Measurements from ENCODE around the gene HSD11B1L.
"Not testable (repeated sequence)": the region's sequence is repeated elsewhere in the genome, so short reads cannot be mapped to it uniquely, and the experiment has no call there.

HSD11B1L gene

GRCh38 chr19:5697890-5698634 lies 17.2 kb downstream of the HSD11B1L start:
- no peak for DNase-seq (ENCODE audit: low read depth in 2 of 3, low spot score in 2 of 3)

- DNase-seq (ENCODE audit: low read depth in 2 of 3, low spot score in 2 of 3): no peak
These were observed 18.0 kb downstream of the HSD11B1L start for GRCh38 chr19:5698635-5699422.

GRCh38 chr19:5700455-5701092 lies 19.7 kb downstream of the HSD11B1L start:
- DNase-seq (ENCODE audit: low read depth in 2 of 3, low spot score in 2 of 3): no peak

GRCh38 chr19:5702053-5702410 lies 21.2 kb downstream of the HSD11B1L start:
- DNase-seq (ENCODE audit: low read depth in 2 of 3, low spot score in 2 of 3): not testable (repeated sequence)

- DNase-seq (ENCODE audit: low read depth in 2 of 3, low spot score in 2 of 3): no peak
These were observed 23.3 kb downstream of the HSD11B1L start for GRCh38 chr19:5703819-5704818.

- DNase-seq (ENCODE audit: low read depth in 2 of 3, low spot score in 2 of 3): no peak
These were observed 24.7 kb downstream of the HSD11B1L start for GRCh38 chr19:5705552-5705951.

- no peak for DNase-seq (ENCODE audit: low read depth in 2 of 3, low spot score in 2 of 3)
These were observed 26.2 kb downstream of the HSD11B1L start for GRCh38 chr19:5706876-5707573.

GRCh38 chr19:5707576-5708575 lies 27.0 kb downstream of the HSD11B1L start:
- DNase-seq (ENCODE audit: low read depth in 2 of 3, low spot score in 2 of 3): no peak

GRCh38 chr19:5711025-5711424 lies 30.2 kb downstream of the HSD11B1L start:
- no peak for DNase-seq (ENCODE audit: low read depth in 2 of 3, low spot score in 2 of 3)

- no peak for DNase-seq (ENCODE audit: low read depth in 2 of 3, low spot score in 2 of 3)
These were observed 30.9 kb downstream of the HSD11B1L start for GRCh38 chr19:5711713-5712161.

GRCh38 chr19:5713228-5713627 lies 32.4 kb downstream of the HSD11B1L start:
- no peak for DNase-seq (ENCODE audit: low read depth in 2 of 3, low spot score in 2 of 3)

- no peak for DNase-seq (ENCODE audit: low read depth in 2 of 3, low spot score in 2 of 3)
These were observed 34.0 kb downstream of the HSD11B1L start for GRCh38 chr19:5714816-5715215.

GRCh38 chr19:5717215-5717935 lies 36.5 kb downstream of the HSD11B1L start:
- DNase-seq (ENCODE audit: low read depth in 2 of 3, low spot score in 2 of 3): no peak

- DNase-seq (ENCODE audit: low read depth in 2 of 3, low spot score in 2 of 3): peak in 1 of 3 experiments; percentile 41
These were observed 37.3 kb downstream of the HSD11B1L start for GRCh38 chr19:5718037-5718578.

- no peak for DNase-seq (ENCODE audit: low read depth in 2 of 3, low spot score in 2 of 3)
These were observed 37.9 kb downstream of the HSD11B1L start for GRCh38 chr19:5718579-5719273.

- no peak for DNase-seq (ENCODE audit: low read depth in 2 of 3, low spot score in 2 of 3)
These were observed 38.6 kb downstream of the HSD11B1L start for GRCh38 chr19:5719274-5719960.

Data from activated CD8-positive, alpha-beta memory T cell treated with anti-CD3 and anti-CD28 coated beads for 48 hours (primary cell).